Measurements from ENCODE around the gene TSEN54.

The TSEN54 gene

DNA sequence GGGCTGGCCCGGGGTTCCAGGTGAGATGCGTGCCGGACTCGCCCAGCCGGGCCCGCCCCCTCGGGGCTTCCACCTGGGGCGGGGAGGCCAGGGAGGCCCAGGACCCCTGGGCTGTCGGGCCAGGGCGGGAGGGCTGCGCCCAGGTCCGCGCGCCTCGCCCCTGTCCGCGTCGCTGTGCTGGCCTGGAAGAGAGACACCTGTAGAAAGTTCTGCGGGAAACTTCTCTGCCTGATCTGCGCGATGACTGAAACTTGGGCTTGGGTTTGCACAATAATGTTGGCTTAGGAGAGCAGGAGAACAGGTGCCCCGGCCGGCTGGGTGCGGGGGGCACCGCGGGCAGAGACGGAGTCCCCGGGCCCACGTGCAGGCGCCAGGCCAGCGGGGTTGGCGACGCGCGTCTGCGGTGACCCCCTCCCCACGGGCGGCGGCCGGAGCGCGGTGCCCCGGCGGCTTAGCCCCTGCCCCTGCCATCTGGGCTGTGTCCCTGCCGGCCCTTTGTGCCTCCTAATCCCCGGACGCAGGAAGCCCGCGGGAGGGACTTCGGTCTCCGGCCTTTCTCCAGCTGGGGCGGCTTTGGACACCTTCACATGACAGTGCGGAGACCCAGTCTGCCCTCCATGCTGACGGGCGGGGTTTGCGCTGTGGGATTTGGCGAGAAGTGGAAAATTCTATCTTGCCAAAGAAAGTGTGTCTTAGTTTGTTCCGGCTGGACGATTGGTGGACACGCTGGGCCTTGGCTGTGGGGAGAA lies 9.7 kb downstream of the TSEN54 start:
- H3K4me3 ChIP-seq (ENCODE audit: low read depth, low read length): peak overlapping the region; percentile 1
- TF ChIP-seq, protein P1, sequence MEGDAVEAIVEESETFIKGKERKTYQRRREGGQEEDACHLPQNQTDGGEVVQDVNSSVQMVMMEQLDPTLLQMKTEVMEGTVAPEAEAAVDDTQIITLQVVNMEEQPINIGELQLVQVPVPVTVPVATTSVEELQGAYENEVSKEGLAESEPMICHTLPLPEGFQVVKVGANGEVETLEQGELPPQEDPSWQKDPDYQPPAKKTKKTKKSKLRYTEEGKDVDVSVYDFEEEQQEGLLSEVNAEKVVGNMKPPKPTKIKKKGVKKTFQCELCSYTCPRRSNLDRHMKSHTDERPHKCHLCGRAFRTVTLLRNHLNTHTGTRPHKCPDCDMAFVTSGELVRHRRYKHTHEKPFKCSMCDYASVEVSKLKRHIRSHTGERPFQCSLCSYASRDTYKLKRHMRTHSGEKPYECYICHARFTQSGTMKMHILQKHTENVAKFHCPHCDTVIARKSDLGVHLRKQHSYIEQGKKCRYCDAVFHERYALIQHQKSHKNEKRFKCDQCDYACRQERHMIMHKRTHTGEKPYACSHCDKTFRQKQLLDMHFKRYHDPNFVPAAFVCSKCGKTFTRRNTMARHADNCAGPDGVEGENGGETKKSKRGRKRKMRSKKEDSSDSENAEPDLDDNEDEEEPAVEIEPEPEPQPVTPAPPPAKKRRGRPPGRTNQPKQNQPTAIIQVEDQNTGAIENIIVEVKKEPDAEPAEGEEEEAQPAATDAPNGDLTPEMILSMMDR (IDR thresholded peaks at IDR 0.05; ENCODE audit: borderline replicate concordance, insufficient read depth, low read depth, low read length): no peak

DNA sequence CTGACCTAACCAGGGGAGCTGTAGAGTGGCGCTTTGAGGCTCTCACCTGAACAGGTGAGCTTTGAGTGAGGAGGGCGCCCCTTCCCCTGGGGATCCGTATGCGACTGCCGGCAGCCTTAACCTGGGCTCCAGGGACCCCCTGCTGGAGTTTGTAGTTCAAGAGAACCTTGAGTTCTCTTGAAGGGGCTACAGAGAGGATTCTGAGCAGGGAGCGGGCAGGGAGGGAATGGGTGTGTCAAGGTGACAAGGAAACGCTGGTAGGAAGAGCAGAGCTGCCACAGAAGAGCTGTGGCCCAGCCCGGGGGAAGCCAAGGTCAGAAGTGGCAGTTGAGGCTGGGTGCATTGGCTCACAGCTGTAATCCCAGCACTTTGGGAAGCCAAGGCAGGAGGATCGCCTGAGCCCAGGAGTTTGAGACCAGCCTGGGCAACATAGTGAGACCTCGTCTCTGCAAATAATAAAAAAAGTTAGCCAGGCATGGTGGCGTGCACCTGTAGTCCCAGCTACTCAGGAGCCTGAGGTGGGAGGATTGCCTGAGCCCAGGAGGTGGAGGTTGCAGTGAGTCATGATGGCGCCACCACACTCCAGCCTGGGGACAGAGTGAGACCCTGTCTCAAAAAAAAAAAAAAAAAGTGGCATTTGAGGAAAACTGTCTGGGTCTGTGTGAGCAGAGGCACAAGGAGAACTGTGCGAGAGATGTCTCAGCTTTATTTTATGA lies 10.4 kb downstream of the TSEN54 start:
- no peak overlapping the region for H3K4me3 ChIP-seq (ENCODE audit: low read depth, low read length)
- TF ChIP-seq, protein P1 (IDR thresholded peaks at IDR 0.05; ENCODE audit: borderline replicate concordance, insufficient read depth, low read depth, low read length): no peak

DNA sequence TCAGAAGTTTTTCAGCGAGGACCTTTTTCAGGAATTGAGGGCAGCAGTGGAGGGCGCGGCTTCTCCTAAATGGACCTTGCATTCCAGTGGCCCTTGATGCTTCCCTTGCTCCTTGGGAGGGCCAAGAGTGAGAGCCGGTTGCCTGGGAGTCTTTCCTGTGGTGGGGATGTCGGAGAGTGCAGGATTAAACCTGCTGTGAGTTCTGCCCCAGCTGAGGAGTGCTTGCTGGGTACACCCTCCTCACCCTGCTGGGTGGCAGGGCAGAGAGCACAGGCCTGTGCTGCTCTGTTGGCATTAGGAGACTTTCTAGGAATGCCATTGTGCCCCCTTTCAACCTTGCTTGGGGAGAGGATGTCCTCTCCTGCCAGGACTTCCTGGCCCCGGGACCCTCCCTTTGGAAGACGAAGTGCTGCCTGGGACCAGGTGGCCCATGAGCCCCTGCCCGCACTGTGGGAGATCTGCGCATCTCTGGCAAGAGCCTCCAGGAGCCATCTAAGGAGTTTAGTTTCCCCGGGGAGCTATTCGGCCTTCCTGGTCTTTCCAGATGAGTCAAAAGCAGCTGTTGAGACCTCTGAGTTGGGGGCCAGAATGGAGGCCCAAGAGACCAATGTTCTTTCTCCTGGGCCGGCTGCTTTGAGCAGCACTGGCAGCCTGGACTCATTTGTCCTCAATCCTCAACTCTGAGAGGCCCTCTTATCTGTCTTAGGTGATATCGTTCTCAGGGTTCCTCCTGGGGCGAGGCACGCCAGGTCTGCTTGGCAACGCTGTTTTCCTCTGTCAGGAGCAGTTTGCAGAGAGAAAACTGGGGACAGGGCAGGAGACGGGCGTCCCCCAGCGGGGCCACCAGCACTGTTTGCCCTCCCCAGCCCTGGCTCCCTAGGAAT lies 14.8 kb downstream of the TSEN54 start:
- no peak overlapping the region for H3K4me3 ChIP-seq (ENCODE audit: low read depth, low read length)

DNA sequence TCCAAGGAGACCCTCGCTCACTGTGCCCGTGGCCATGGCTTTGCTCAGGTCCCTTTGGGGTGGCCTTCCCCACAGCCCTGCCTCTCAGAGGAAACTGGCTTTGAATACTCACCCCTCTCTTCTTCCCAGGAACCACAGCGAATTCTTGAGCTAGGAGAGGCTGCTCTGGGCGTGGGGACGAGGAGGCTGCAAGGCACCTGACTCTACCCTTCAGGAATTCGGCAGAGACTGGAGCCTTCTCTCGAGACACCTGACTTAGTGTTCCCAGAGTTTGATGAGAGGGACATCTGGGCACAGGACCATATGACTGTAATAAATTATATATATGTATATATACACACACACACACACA lies 15.4 kb downstream of the TSEN54 start:
- H3K4me3 ChIP-seq (ENCODE audit: low read depth, low read length): no peak overlapping the region
- TF ChIP-seq, protein P1 (IDR thresholded peaks at IDR 0.05; ENCODE audit: borderline replicate concordance, insufficient read depth, low read depth, low read length): no peak

More for the DNA sequence above, 14.8 kb downstream of the TSEN54 start:
- TF ChIP-seq, protein P1 (IDR thresholded peaks at IDR 0.05; ENCODE audit: borderline replicate concordance, insufficient read depth, low read depth, low read length): no peak

DNA sequence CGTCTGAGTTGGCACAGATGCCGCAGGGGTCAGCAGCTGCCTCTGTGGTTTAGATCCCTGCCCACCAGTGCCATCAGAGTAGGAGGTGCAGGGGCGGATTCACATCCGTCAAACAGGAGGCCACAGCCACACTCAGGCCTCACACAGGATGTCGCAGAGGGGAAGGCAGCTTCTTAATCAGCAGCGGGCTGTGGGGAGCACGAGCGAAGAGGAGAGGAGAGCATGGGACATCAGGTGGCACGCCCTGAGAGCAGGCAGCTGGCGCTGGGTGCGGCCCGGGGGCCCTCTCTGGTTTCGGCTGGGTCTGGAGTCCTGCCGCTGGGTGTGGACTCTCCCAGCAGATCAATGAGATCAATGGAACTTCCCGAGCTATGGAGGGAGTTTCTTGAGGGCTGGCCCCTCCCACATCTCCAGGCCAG lies 18.8 kb downstream of the TSEN54 start:
- TF ChIP-seq, protein P1 (IDR thresholded peaks at IDR 0.05; ENCODE audit: borderline replicate concordance, insufficient read depth, low read depth, low read length): no peak
- no peak overlapping the region for H3K4me3 ChIP-seq (ENCODE audit: low read depth, low read length)

DNA sequence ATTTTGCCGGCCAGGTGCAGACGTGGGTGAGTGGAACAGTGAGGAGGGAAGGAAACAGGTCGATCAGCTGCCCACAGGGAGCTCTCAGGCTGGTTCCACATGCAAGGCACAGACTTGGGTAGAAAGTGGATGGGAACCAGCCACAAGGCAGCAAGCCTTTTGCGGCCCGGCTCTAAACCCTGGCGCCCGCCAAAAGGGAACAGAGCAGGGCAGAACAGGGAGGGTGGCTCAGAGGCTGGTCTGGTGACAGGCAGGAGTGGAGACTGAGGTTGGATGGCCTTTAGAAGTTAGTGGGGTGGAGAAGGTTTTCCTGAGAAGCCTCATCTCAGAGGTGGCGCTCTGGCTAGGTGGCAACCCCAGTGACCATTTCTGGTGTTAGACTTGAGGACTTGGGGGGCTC lies 19.5 kb downstream of the TSEN54 start:
- TF ChIP-seq, protein P1 (IDR thresholded peaks at IDR 0.05; ENCODE audit: borderline replicate concordance, insufficient read depth, low read depth, low read length): no peak
- H3K4me3 ChIP-seq (ENCODE audit: low read depth, low read length): no peak overlapping the region

Measured in GM12875 (cell line).